HK-2 (cell line): Measurements from ENCODE around the gene VPS29.
"Not testable (repeated sequence)": the region's sequence is repeated elsewhere in the genome, so short reads cannot be mapped to it uniquely, and the experiment has no call there.

ENCODE experiments used
- DNase-seq: peaks from one replicate; pipeline ENCODE4 v3.0.0-alpha.2; 2018; ENCODE audit not compliant: unreplicated experiment

Gene VPS29

DNA sequence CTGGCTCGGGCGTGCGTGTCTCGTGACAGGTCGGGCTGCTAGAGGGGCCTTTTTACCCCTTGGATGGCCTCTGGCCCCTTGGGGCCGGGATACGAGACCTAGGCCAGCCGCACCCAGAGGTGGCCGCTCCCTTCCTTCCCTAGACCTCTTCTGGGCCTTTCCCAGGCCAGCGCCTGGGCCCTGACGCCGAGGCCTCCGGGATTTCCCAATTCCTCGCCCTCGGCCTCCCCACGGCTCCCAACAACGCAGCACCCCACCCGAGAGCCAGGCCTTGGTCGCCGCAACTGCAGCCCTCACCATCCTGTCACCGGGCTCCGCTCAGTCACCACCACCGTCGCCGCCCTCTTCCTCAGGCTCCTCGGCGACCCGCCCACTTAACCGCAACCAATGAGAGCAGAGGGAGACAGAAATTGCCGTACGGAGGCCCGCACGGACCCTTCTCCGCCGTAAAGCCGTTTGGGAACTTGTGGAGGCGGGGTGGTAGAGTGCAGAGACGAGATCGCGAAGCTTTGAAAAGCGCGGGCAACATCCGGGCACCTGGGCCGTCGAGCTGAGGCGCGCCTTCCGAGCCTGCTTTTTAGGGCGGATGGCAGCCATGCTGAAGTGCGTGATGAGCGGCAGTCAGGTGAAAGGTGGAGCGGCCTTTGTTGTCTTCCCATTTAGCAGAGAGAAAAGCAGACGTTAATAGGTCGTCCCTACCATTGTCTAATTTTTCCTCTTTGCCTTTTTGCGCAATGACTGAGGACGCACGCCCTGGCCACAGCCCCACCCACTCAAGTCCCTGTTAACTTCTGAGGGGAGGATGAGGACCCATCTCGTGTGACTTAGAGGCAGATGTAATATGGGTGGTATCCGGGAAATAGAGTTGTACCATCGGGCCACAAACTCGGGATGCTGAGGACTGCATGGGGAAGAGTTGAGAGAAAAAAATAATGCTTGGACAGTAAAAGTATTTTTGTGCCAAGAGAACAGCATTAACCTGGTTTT is at the start of gene VPS29, which contains the start of gene RAD9B:
Gene VPS29 (minus strand): TSS at position 360 of the 987 bp plus-strand sequence. CDS start 60 bp downstream, at position 300.
Gene RAD9B (plus strand): TSS at position 580 of the 987 bp plus-strand sequence. CDS start 7 bp downstream, at position 587.
- DNase-seq = peak; percentile 99

GRCh38 chr12:110550981-110551380 is 49.1 kb upstream of the VPS29 start:
- DNase-seq = no peak

DNA sequence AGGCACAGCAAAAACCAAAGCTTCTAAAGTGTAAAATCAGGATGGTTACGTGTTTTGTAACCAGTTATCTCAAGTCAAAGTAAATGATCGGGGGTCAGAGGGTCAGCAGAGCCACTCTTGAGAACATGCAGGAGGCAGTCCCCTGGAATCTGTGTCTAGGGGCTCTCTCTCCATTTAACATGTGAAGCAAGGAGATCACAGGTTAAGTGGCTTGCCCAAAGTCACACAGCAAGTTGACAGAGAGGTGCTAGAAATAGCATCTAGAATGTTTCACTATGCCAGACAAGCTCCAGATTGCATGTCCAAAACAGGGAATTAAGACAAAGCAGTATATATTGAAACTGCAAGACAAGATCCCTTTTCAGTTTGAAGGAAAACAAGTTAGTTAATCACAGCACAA is 47.8 kb upstream of the VPS29 start:
- DNase-seq = no peak

GRCh38 chr12:110548678-110549077 is 46.8 kb upstream of the VPS29 start:
- no peak for DNase-seq

- DNase-seq = no peak
These were observed 45.2 kb upstream of the VPS29 start for GRCh38 chr12:110547090-110547489.

- no peak for DNase-seq
These were observed 44.4 kb upstream of the VPS29 start for GRCh38 chr12:110546339-110546738.

DNA sequence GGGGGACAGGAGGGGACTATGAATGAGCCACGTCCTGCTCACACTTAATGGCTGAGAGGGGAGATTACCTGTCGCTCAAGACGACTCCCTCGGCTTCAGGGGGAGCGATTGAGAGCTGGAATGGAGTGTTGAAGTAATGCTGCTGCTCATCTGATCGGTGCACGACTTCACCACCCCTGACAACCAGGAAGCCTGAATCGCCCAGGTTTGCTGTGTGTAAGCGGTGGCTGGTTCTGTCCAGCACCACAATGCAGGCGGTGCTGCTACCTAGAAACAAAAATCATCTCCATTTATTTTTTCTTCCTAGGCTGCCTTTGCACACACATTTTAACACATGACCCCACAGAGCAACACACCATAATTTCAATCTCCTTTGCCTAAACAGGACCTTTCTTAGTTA is 43.9 kb upstream of the VPS29 start:
- DNase-seq = no peak

GRCh38 chr12:110545259-110545658 is 43.3 kb upstream of the VPS29 start:
- not testable (repeated sequence) for DNase-seq

GRCh38 chr12:110543965-110544364 is 42.1 kb upstream of the VPS29 start:
- DNase-seq = no peak

DNA sequence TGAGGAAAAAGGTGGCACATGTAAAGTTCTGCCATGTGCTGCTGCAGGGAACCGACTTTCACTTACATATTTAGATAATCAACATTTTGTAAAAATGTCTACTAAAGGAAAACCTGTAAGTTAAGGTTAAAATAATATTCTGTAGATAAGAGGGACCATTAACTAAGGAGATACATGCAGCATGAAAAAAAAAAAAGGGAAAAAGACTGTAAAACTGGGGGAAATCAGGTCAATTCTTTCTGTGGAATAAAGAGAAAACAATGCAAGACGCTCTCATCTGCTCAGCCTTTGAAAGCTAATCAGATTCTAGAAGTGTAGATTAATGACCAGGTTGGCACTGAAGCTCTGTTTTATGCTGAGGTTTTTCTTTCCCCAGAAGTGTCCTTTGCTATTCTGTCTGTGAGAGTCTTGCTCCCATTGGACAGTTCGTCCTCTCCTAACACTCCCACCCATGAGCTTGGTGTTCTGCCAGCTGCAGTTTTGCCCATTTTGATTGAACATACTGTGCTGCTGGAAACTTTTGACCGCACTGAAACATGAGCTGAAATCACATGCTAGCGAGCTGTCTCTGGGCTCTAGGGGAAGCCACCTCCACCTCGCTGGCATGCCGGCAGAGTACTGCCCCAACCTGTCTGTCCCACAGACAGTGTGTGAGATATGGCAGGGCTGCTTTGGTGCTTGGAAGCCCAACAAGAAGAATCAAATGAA is 41.5 kb upstream of the VPS29 start:
- DNase-seq = no peak

- DNase-seq = no peak
These were observed 38.1 kb upstream of the VPS29 start for GRCh38 chr12:110540048-110540447.

DNA sequence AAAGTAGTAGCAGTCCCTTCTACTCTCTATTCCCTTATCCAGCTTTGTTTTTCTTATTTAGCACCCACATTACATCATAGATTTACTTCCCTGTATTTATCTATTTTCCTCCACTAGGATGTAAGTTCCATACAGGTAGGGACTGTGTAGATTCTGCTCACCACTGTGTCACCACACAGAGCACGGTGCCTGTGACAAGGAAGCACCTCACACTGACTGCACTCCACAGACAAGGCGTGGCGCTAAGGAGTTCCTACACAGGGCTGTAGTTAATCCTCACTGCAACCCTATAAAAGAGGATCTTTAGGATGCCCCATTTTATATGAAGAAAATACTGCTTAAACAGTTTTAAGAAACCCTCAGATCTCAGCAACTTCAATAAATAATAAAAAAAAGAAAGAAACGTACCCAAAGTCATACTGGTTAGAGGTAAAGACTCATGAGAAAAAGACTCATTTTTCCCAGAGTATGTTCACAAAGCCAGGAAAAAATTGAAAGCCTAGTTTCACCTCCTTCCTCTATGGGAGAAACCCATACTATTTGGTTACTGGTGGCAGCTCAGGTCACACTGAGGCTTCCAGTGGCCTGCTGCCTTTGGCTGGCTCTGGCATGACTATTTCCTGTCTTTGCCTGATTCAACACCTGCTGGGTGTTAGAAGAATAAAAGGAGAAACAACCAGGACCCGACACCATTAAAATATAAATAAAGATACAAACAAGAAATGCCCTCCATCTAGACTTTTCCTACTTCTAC is 37.1 kb upstream of the VPS29 start:
- DNase-seq = no peak

GRCh38 chr12:110537605-110538409 is 35.9 kb upstream of the VPS29 start:
- DNase-seq = peak; percentile 24

DNA sequence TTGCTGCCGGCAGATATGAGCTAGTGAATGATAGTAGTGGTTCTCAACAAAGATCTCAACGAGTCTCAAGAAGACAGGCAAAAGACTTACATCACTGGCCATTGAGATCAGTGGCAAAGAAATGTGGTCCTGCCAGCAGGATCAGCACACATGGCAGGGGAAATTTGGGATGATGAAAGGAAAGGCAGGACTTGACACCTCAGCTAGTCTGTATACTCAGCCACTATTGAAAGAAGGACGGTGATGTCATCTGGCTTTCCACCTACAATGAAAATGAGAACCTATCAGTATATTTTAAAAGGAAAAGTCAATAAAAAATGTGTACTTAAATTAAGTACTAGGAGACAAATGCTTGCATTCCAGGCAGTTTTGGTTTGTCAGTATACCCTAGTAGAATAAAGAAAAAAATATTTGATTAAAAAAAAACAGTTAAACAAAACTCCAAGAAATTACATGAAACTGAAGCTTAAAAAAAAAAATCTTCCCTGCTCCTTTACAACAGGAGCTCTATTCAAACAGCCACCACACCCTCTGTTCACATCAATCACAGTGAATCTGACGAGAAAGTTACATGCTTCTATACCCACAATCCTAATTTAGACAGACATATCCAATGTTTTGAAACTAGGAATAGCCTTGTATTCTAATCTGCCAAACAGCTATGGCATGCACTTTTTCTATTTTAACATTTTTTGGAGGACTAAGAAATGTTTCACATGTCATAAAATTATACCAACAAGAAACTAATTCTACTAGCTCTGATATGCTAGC is 35.1 kb upstream of the VPS29 start:
- no peak for DNase-seq

- no peak for DNase-seq
These were observed 32.9 kb upstream of the VPS29 start for GRCh38 chr12:110534811-110535210.

DNA sequence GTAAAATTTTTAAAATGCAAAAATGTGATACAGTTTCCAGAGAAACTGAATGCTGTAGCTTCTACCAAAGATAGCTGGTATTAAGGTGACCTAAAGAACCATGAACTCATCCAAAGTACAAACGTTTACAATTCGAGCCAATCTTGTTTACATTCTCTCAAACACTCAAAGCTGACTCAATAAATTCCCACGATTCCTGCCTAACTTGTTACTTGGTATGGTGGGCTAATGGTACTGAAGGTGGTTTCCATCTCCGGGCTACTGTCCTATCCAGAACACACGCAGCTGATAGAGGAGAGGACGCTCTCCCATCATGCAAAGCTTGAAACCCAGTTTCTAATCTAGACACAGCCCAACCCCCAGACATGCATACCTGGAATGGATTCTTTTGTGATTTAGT is 31.7 kb upstream of the VPS29 start:
- no peak for DNase-seq

- no peak for DNase-seq
These were observed 30.7 kb upstream of the VPS29 start for GRCh38 chr12:110532644-110533043.

DNA sequence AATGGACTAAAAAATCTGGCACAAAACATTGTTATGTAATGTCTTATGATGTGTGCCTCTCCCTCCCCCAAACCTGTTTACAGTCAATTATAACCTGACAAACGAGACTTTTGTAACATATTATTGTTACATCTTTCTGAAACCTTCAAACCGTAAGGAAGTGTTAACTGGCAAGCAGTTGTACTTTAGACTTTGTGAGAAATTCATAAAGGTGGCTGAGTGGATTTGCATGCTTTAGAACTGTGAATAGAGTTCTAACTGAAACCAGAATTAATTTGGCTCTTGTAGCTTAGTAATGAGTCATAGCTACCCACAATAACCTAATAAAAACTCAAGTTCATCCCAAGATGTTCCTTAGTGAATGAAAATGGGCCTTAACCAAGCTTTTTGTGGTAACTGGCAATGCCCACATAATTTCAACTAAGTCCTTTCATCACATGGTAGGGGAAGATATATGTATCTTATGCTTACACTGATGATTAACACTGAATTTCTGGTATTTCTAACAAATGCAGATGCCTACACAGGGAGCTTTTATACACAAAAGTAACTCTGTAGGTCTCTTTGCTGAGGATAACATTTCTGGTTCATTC is 29.9 kb upstream of the VPS29 start:
- no peak for DNase-seq

DNA sequence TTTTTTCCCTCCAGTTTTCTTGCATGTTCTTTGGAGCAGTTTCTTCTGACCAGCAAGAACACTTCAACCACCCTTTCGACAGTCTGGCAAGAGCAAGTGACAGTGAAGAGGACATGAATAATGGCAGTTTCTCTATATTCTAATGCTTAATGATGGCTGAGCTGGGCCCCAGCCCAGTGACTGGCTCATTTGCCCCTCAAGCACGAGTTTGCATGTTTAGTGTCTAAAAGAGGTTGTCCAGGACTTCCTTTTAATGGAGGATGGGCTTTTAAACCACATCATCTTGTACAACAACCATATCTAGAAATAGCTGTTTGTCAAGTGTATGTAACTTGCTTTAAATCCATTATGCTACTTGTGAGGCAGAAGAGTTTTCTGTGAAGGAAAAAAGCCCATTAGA is 28.6 kb upstream of the VPS29 start:
- DNase-seq = no peak

- DNase-seq = no peak
These were observed 26.4 kb upstream of the VPS29 start for GRCh38 chr12:110528277-110528839.
